Tongue (tissue), 2 donors: ENCODE results near the gene TMEM131. TPM values are rescaled to one million over a fixed set of nuclear protein-coding genes. Genes with fewer than 3 reads are reported as not detected.
"Not testable (repeated sequence)": the region's sequence is repeated elsewhere in the genome, so short reads cannot be mapped to it uniquely, and the experiment has no call there.

Experiments used
- DNase-seq: peaks from one replicate; pipeline ENCODE4 v3.0.0-alpha.2; 2015
- total RNA-seq: library from RNA; depleted of rRNA; stranded (reverse); fragments of >200 nt; gene quantifications from one replicate; pipeline ENCODE4 v1.2.3, GENCODE V29; 2014

Gene TMEM131
- total RNA-seq, 1 donor from 2014 or later = 60.6 TPM

GRCh38 chr2:97910403-97911205, 85.1 kb downstream of the TMEM131 start:
- no peak for DNase-seq

GRCh38 chr2:97908208-97908676, 87.5 kb downstream of the TMEM131 start:
- DNase-seq = no peak

GRCh38 chr2:97907369-97908100, 88.2 kb downstream of the TMEM131 start:
- DNase-seq = no peak

- DNase-seq = no peak
Observed at GRCh38 chr2:97906307-97906706, 89.4 kb downstream of the TMEM131 start.

- DNase-seq = no peak
Observed at GRCh38 chr2:97905294-97905693, 90.5 kb downstream of the TMEM131 start.

- DNase-seq = no peak
Observed at GRCh38 chr2:97901862-97902261, 93.9 kb downstream of the TMEM131 start.

- DNase-seq = no peak
Observed at GRCh38 chr2:97900806-97901205, 94.9 kb downstream of the TMEM131 start.

GRCh38 chr2:97893042-97893441, 102.7 kb downstream of the TMEM131 start:
- not testable (repeated sequence) for DNase-seq

- DNase-seq = no peak
Observed at GRCh38 chr2:97891611-97892010, 104.1 kb downstream of the TMEM131 start.

- DNase-seq = no peak
Observed at GRCh38 chr2:97889156-97889555, 106.6 kb downstream of the TMEM131 start.

GRCh38 chr2:97885841-97886240, 109.9 kb downstream of the TMEM131 start:
- no peak for DNase-seq

- no peak for DNase-seq
Observed at GRCh38 chr2:97880334-97880733, 115.4 kb downstream of the TMEM131 start.

GRCh38 chr2:97878865-97879264, 116.9 kb downstream of the TMEM131 start:
- DNase-seq = no peak

GRCh38 chr2:97878317-97878716, 117.4 kb downstream of the TMEM131 start:
- DNase-seq = not testable (repeated sequence)

- DNase-seq = no peak
Observed at GRCh38 chr2:97871096-97871780, 124.5 kb downstream of the TMEM131 start.

- peak; percentile 67 for DNase-seq
Observed at GRCh38 chr2:97870396-97870843, 125.3 kb downstream of the TMEM131 start.

- DNase-seq = no peak
Observed at GRCh38 chr2:97869722-97870346, 125.9 kb downstream of the TMEM131 start.

GRCh38 chr2:97868986-97869721, 126.6 kb downstream of the TMEM131 start:
- DNase-seq = peak; percentile 64

- no peak for DNase-seq
Observed at GRCh38 chr2:97863829-97864228, 131.9 kb downstream of the TMEM131 start.

GRCh38 chr2:97861177-97861576, 134.6 kb downstream of the TMEM131 start:
- DNase-seq = no peak

GRCh38 chr2:97858442-97858841, 137.3 kb downstream of the TMEM131 start:
- DNase-seq = no peak

- no peak for DNase-seq
Observed at GRCh38 chr2:97857553-97857952, 138.2 kb downstream of the TMEM131 start.
